HFFc6 (cell line): Measurements from ENCODE around the gene SIRT5. TPM values are rescaled to one million over a fixed set of nuclear protein-coding genes. Genes with fewer than 3 reads are reported as not detected.
A peak's percentile ranks its signal among the peaks of the same experiment; 100 is the strongest.

Source experiments
- DNase-seq: peaks from one replicate; pipeline ENCODE4 v3.0.0-alpha.2; 2018
- H3K27ac Mint-ChIP-seq: 2 replicates; pipeline ENCODE4 v1.8.0; 2020; ENCODE audit warnings: mild to moderate bottlenecking, mixed read lengths
- H3K27me3 Mint-ChIP-seq: 2 replicates; pipeline ENCODE4 v1.8.0; 2021; ENCODE audit warnings: mild to moderate bottlenecking, moderate library complexity, mixed read lengths; ENCODE audit not compliant: insufficient read depth
- H3K36me3 Mint-ChIP-seq: 2 replicates; pipeline ENCODE4 v1.8.0; 2021; ENCODE audit warnings: low read depth, mixed read lengths
- H3K4me1 Mint-ChIP-seq: 2 replicates; pipeline ENCODE4 v1.8.0; 2020; ENCODE audit warnings: low read depth, mixed read lengths
- H3K4me3 Mint-ChIP-seq: 2 replicates; pipeline ENCODE4 v1.8.0; 2020; ENCODE audit warnings: mild to moderate bottlenecking, moderate library complexity, mixed read lengths
- H3K9me3 Mint-ChIP-seq: 2 replicates; pipeline ENCODE4 v1.8.0; 2020; ENCODE audit warnings: mild to moderate bottlenecking, mixed read lengths
- CTCF ChIP-seq: fragments of 200-600 bp; sonication (generic); IDR thresholded peaks from 2 replicates; pipeline ENCODE4 v1.5.0; 2021; ENCODE audit warnings: antibody characterized with exemption, mild to moderate bottlenecking
- total RNA-seq, 6 experiments: library from RNA; stranded (reverse); fragmentation: NEBNext Ultra II Directional; extraction: Animal tissue kit (Norgen Biotek cat#: 25700); gene quantifications; 2 replicates in 1 of 6; 3 replicates in 5 of 6; pipeline ENCODE4 v1.2.3, GENCODE V29; 2021

SIRT5 gene
- total RNA-seq, 6 experiments from 2014 or later, result 4.3 to 7.0 (median 6.3) TPM

GRCh38 chr6:13581700-13582229 is 7.4 kb downstream of the SIRT5 start:
- Mint-ChIP-seq H3K27ac (no peak overlapping the region), H3K4me1 (peaks cover 5% of the 10 kb centered on the region), H3K9me3 (no peaks in the 10 kb centered on the region), H3K27me3 (no peaks in the 10 kb centered on the region), H3K36me3 (peaks cover 14% of the 10 kb centered on the region), H3K4me3 (no peak overlapping the region)
- DNase-seq, result no peak
- no peak for TF ChIP-seq CTCF

GRCh38 chr6:13586603-13587542 is 12.5 kb downstream of the SIRT5 start:
- Mint-ChIP-seq H3K27ac (peak overlapping the region; percentile 6; the same call in 1 of the 2 replicates), H3K4me3 (no peak overlapping the region), H3K9me3 (no peaks in the 10 kb centered on the region), H3K36me3 (peaks cover 8% of the 10 kb centered on the region; the same call in 1 of the 2 replicates), H3K4me1 (peaks cover 20% of the 10 kb centered on the region), H3K27me3 (no peaks in the 10 kb centered on the region; the same call in 1 of the 2 replicates)
- DNase-seq, result peak; percentile 21
- no peak for TF ChIP-seq CTCF

- no peaks in the 10 kb centered on the region for H3K9me3 Mint-ChIP-seq
- peaks cover 8% of the 10 kb centered on the region; the same call in 1 of the 2 replicates for H3K36me3 Mint-ChIP-seq
- peaks cover 39% of the 10 kb centered on the region for H3K4me1 Mint-ChIP-seq
- TF ChIP-seq CTCF, result no peak
- no peaks in the 10 kb centered on the region; the same call in 1 of the 2 replicates for H3K27me3 Mint-ChIP-seq
- H3K27ac Mint-ChIP-seq, result no peak overlapping the region
- DNase-seq, result no peak
- no peak overlapping the region for H3K4me3 Mint-ChIP-seq
These were observed 15.4 kb downstream of the SIRT5 start for GRCh38 chr6:13589801-13590200.

- Mint-ChIP-seq H3K4me3 (no peak overlapping the region), H3K27ac (no peak overlapping the region), H3K27me3 (no peaks in the 10 kb centered on the region; the same call in 1 of the 2 replicates), H3K4me1 (peaks cover 43% of the 10 kb centered on the region), H3K9me3 (no peaks in the 10 kb centered on the region), H3K36me3 (peaks cover 4% of the 10 kb centered on the region; the same call in 1 of the 2 replicates)
- no peak for DNase-seq
- no peak for TF ChIP-seq CTCF
These were observed 16.3 kb downstream of the SIRT5 start for GRCh38 chr6:13590574-13591153.

GRCh38 chr6:13591205-13591921 is 17.0 kb downstream of the SIRT5 start:
- no peak overlapping the region for H3K4me3 Mint-ChIP-seq
- peaks cover 4% of the 10 kb centered on the region; the same call in 1 of the 2 replicates for H3K36me3 Mint-ChIP-seq
- no peaks in the 10 kb centered on the region; the same call in 1 of the 2 replicates for H3K27me3 Mint-ChIP-seq
- TF ChIP-seq CTCF, result no peak
- H3K9me3 Mint-ChIP-seq, result no peaks in the 10 kb centered on the region
- H3K4me1 Mint-ChIP-seq, result peaks cover 42% of the 10 kb centered on the region
- H3K27ac Mint-ChIP-seq, result no peak overlapping the region
- no peak for DNase-seq
